HepG2 (cell line): ENCODE measurements around the gene LRRC51. TPM values are rescaled to one million over a fixed set of nuclear protein-coding genes. Genes with fewer than 3 reads are reported as not detected.

Source experiments
- ATF1 ChIP-seq: IDR thresholded peaks from 2 replicates; pipeline ENCODE4 v1.6.1; 2016; ENCODE audit warnings: mild to moderate bottlenecking, control low read depth
- E2F2 ChIP-seq: sonication (generic); formaldehyde crosslinking; IDR thresholded peaks from 2 replicates; pipeline ENCODE4 v1.4.0; 2020; ENCODE audit warnings: missing genetic modification reagents, borderline replicate concordance
- FOXA3 ChIP-seq: IDR thresholded peaks from 2 replicates; pipeline ENCODE4 v1.6.1; 2016; ENCODE audit warnings: missing genetic modification reagents, missing compliant biosample characterization
- GATAD1 ChIP-seq: IDR thresholded peaks from 2 replicates; pipeline ENCODE4 v1.6.1; 2016; ENCODE audit warnings: missing genetic modification reagents, missing compliant biosample characterization
- GFI1 ChIP-seq: sonication (generic); formaldehyde crosslinking; IDR thresholded peaks from 2 replicates; pipeline ENCODE4 v1.5.0; 2020; ENCODE audit warnings: missing genetic modification reagents, mild to moderate bottlenecking, borderline replicate concordance
- HDAC1 ChIP-seq: sonication (generic); formaldehyde crosslinking; IDR thresholded peaks from 2 replicates; pipeline ENCODE4 v1.5.1; 2020; ENCODE audit warnings: mild to moderate bottlenecking, missing genetic modification reagents
- HIVEP1 ChIP-seq: sonication (generic); formaldehyde crosslinking; IDR thresholded peaks from 2 replicates; pipeline ENCODE4 v1.4.0; 2020; ENCODE audit warnings: mild to moderate bottlenecking, missing genetic modification reagents
- HOXA3 ChIP-seq: sonication (generic); formaldehyde crosslinking; IDR thresholded peaks from 2 replicates; pipeline ENCODE4 v1.5.0; 2020; ENCODE audit warnings: missing genetic modification reagents
- MED1 ChIP-seq: sonication (generic); formaldehyde crosslinking; IDR thresholded peaks from 2 replicates; pipeline ENCODE4 v1.4.0; 2020; ENCODE audit warnings: missing genetic modification reagents
- POLR2A ChIP-seq, 2 experiments: IDR thresholded peaks; 2 replicates each; pipeline ENCODE4 v1.6.1; 2011; ENCODE audit warnings: low read depth in 2 of 2, low read length in 2 of 2, mild to moderate bottlenecking in 1 of 2, moderate library complexity in 1 of 2; ENCODE audit not compliant: insufficient read depth in 1 of 2
- RNF2 ChIP-seq: fragments of 450-650 bp; conservative IDR thresholded peaks from 2 replicates; pipeline ENCODE4 v1.6.1; 2016; ENCODE audit warnings: low read depth
- SAP130 ChIP-seq: IDR thresholded peaks from 2 replicates; pipeline ENCODE4 v1.6.1; 2016; ENCODE audit warnings: low read depth
- SKI ChIP-seq: fragments of 450-650 bp; IDR thresholded peaks from one replicate; pipeline ENCODE4 v1.6.1; 2018; ENCODE audit warnings: mild to moderate bottlenecking; ENCODE audit not compliant: partially characterized antibody
- SMARCE1 ChIP-seq: fragments of 450-650 bp; IDR thresholded peaks from 2 replicates; pipeline ENCODE4 v1.6.1; 2017; ENCODE audit warnings: borderline replicate concordance
- SNAPC5 ChIP-seq: sonication (generic); formaldehyde crosslinking; IDR thresholded peaks from 2 replicates; pipeline ENCODE4 v1.8.1; 2023; ENCODE audit warnings: mild to moderate bottlenecking, missing genetic modification reagents, borderline replicate concordance
- USF2 ChIP-seq, 2 experiments: sonication (generic) in 1 of 2; formaldehyde crosslinking in 1 of 2; IDR thresholded peaks; 2 replicates each; pipeline versions ENCODE4 v1.5.1 to v1.6.1; 2011 to 2020; ENCODE audit warnings: borderline replicate concordance in 1 of 2, low read depth in 1 of 2, low read length in 1 of 2, mild to moderate bottlenecking in 1 of 2, missing genetic modification reagents in 1 of 2, moderate library complexity in 1 of 2
- WIZ ChIP-seq: sonication (generic); formaldehyde crosslinking; IDR thresholded peaks from 2 replicates; pipeline ENCODE4 v1.5.1; 2020; ENCODE audit warnings: mild to moderate bottlenecking, missing genetic modification reagents
- ZNF10 ChIP-seq: sonication (generic); formaldehyde crosslinking; IDR thresholded peaks from 2 replicates; pipeline ENCODE4 v1.4.0; 2020; ENCODE audit warnings: mild to moderate bottlenecking, low read depth, missing genetic modification reagents, borderline replicate concordance
- ZNF124 ChIP-seq: sonication (generic); formaldehyde crosslinking; IDR thresholded peaks from 2 replicates; pipeline ENCODE4 v1.4.0; 2020; ENCODE audit warnings: missing genetic modification reagents
- ZNF513 ChIP-seq: sonication (generic); formaldehyde crosslinking; conservative IDR thresholded peaks from 2 replicates; pipeline ENCODE4 v1.5.0; 2020; ENCODE audit warnings: missing genetic modification reagents
- ZSCAN12 ChIP-seq: sonication (generic); formaldehyde crosslinking; IDR thresholded peaks from 2 replicates; pipeline ENCODE4 v1.9.0; 2021; ENCODE audit warnings: mild to moderate bottlenecking, missing genetic modification reagents
- polyA plus RNA-seq, 8 experiments: library from polyadenylated mRNA; depleted of rRNA in 3 of 8; stranded (reverse) in 7 of 8; unstranded in 1 of 8; fragments of >200 nt; fragmentation: Illumina TruSeq in 4 of 8; extraction: Trizol in 4 of 8; gene quantifications; 2 replicates each; pipeline versions ENCODE4 v1.2.1 to v1.2.3, GENCODE V29; 2011 to 2016; ENCODE audit warnings: low read depth in 4 of 8, missing spikeins in 1 of 8, mixed read lengths in 1 of 8; ENCODE audit not compliant: insufficient read depth in 1 of 8
- total RNA-seq, 5 experiments: library from RNA; depleted of rRNA; stranded (reverse); fragments of >200 nt; fragmentation: Illumina TruSeq; extraction: Trizol; gene quantifications; 2 replicates each; pipeline ENCODE4 v1.2.3, GENCODE V29; 2016; ENCODE audit warnings: low read depth in 1 of 5
- TF ChIP-seq, protein P1 (sequence below): IDR thresholded peaks from 2 replicates; pipeline ENCODE4 v1.6.1; 2016; ENCODE audit warnings: mild to moderate bottlenecking
- TF ChIP-seq, protein P2 (sequence below): IDR thresholded peaks from 2 replicates; pipeline ENCODE4 v1.6.1; 2016; ENCODE audit warnings: missing genetic modification reagents, missing compliant biosample characterization

Gene LRRC51
- total and polyA plus RNA-seq, 2 of the 13 experiments (the other 11 are each of a cell fraction or from before 2014, with no cell fraction given): 5.3 to 6.0 TPM

DNA sequence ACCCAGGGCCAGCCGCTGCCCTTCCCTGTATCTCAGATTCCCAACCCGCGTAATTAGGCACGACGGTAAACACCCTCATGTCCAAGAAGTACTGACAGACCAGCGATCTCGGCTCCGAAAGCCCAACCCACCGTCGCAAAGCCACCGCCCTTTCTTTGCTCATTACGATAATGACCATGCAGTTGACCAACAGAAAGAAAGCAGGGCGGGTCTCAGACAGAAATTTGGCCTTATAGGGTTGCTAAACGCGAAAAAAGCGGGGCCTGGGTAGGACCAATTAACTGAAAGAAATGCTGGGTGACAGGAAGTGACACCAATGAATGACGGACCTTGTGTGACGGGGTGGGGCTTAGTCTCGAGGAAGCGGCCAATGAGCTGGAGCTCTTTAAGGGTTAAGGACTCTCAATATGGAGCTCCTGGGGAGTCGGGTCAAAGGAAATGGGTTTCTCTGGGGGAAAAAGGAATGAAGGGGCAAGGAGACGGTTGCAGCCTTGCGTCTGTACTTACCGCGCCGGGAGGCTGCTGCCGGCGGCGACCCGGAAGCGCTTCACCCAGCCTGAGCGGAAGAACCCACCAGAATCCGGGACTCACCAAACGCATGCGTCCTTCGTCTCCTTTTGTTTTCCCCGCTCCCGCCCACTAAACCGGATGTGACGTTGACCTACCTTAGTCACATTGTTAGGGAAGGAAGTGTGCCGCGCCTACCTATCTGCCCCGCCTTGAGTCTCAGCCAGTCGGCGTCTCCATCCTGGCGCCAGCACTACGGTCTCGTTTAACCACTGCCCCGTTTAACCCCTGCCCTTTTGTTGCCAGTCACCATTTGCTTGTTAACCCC is 31.7 kb downstream of the LRRC51 start, which contains the start of gene ANAPC15 (continued):
- TF ChIP-seq GATAD1 (CRISPR knock-in tag): peak; percentile 82
- no peak for TF ChIP-seq SNAPC5 (CRISPR knock-in tag)
- 0 out of 2 replicates have a peak, but pooled peaks have one; percentile 68 for TF ChIP-seq WIZ (CRISPR knock-in tag)
- TF ChIP-seq HDAC1: peak; percentile 65
- TF ChIP-seq POLR2A (IDR thresholded peaks at IDR 0.05; ENCODE audit: insufficient read depth in 1 of 2, low read depth in 2 of 2, low read length in 2 of 2): peak; percentile 88 to 98
- TF ChIP-seq SAP130 (CRISPR knock-in tag): peak; percentile 85
- TF ChIP-seq MED1: peak; percentile 66
- TF ChIP-seq, protein P1, sequence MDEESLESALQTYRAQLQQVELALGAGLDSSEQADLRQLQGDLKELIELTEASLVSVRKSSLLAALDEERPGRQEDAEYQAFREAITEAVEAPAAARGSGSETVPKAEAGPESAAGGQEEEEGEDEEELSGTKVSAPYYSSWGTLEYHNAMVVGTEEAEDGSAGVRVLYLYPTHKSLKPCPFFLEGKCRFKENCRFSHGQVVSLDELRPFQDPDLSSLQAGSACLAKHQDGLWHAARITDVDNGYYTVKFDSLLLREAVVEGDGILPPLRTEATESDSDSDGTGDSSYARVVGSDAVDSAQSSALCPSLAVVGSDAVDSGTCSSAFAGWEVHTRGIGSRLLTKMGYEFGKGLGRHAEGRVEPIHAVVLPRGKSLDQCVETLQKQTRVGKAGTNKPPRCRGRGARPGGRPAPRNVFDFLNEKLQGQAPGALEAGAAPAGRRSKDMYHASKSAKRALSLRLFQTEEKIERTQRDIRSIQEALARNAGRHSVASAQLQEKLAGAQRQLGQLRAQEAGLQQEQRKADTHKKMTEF: peak; percentile 60; the same call in 1 of the 2 replicates
- TF ChIP-seq RNF2: peak; percentile 48; the same call in 1 of the 2 replicates
- TF ChIP-seq HOXA3 (CRISPR knock-in tag): peak; percentile 82
- TF ChIP-seq, protein P2, sequence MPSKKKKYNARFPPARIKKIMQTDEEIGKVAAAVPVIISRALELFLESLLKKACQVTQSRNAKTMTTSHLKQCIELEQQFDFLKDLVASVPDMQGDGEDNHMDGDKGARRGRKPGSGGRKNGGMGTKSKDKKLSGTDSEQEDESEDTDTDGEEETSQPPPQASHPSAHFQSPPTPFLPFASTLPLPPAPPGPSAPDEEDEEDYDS: peak; percentile 77
- no peak for TF ChIP-seq HIVEP1 (CRISPR knock-in tag)
- TF ChIP-seq ZNF124: 0 out of 2 replicates have a peak, but pooled peaks have one; percentile 20
- peak; percentile 49 for TF ChIP-seq FOXA3
- 0 out of 2 replicates have a peak, but pooled peaks have one; percentile 43 for TF ChIP-seq ZSCAN12 (CRISPR knock-in tag)
- no peak for TF ChIP-seq ZNF10 (CRISPR knock-in tag)
- 0 out of 2 replicates have a peak, but pooled peaks have one; percentile 16 for TF ChIP-seq E2F2
- TF ChIP-seq GFI1 (CRISPR knock-in tag): 0 out of 2 replicates have a peak, but pooled peaks have one; percentile 6
- no peak for TF ChIP-seq SKI
- TF ChIP-seq ZNF513 (CRISPR knock-in tag): no peak
- peak; percentile 86 for TF ChIP-seq ATF1
- no peak for TF ChIP-seq SMARCE1
- TF ChIP-seq USF2 (IDR thresholded peaks at IDR 0.05; ENCODE audit: low read depth, low read length): no peak; the same call in 1 of the 2 replicates
- TF ChIP-seq USF2 (CRISPR knock-in tag; IDR thresholded peaks at IDR 0.05; ENCODE audit: borderline replicate concordance): peak; percentile 66; the same call in 1 of the 2 replicates
